ENCODE data around the gene CHD9.

The CHD9 gene

DNA sequence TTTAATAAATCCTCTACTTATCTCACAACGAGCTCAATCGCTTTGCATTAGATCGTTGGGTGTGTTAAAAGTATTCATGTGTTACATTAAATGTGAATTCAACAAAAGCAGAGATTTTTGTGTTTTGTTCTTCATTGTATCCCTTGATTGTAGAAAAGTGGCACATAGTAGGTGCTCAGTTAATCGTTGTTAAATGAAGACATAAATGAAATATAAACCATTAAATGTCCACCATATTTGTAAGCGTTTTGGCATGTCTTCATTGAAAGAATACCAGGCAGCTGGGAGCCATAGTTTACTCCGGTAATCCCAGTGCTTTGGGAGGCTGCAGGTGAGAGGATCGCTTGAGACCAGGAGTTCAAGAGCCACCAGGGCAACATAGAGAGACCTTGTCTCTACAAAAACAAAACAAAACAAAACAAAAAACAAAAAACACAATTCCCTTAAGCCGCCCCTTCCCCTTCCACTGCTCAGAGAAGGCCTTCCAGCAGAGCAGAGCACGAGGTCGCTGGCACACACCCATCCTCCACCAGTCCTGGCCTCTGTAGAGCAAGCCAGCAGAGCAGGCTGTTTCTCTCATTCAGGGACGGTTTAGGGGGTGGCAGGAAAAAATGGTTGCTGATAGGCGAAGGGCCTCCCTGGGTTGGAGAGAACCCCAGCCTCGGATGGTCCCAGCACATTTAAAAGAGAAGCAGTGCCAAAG, 673 bp upstream of the CHD9 start:
- no peak overlapping the region for H2AK5ac ChIP-seq (ENCODE audit: low read depth, low read length)
- H3K4me1 ChIP-seq (ENCODE audit: control insufficient read depth in 2 of 2, insufficient read depth in 1 of 2, low read depth in 1 of 2, low read length in 2 of 2) = peaks cover 8 to 11% of the 10 kb centered on the region in 2 donors
- no peak overlapping the region for H3K14ac ChIP-seq (ENCODE audit: low read length)
- H3K27ac ChIP-seq (replicated peaks; ENCODE audit: low read length) = no peak overlapping the region
- H2AFZ ChIP-seq (ENCODE audit: low read length) = peak overlapping the region; percentile 93
- H4K91ac ChIP-seq (ENCODE audit: low read depth, low read length, poor library complexity) = peak overlapping the region; percentile 22
- no peaks in the 10 kb centered on the region for H3K27me3 ChIP-seq (ENCODE audit: control insufficient read depth in 3 of 3, insufficient read depth in 3 of 3, low read depth in 1 of 3, low read length in 3 of 3)
- no CpG with 5 or more reads among the region's 13 CpGs for WGBS, 2 donors (ENCODE audit: extremely low coverage in 2 of 2, insufficient read length in 2 of 2, insufficient replicate concordance in 1 of 2)
- no peak overlapping the region for H3K23ac ChIP-seq (ENCODE audit: low read depth, low read length, poor library complexity)
- peak overlapping the region; percentile 37 for H3K4me2 ChIP-seq (ENCODE audit: insufficient read depth, low read length, poor library complexity, severe bottlenecking)
- H3K79me1 ChIP-seq (ENCODE audit: low read depth, low read length) = peaks cover 2% of the 10 kb centered on the region
- H3K36me3 ChIP-seq (replicated peaks in 1 of 2; ENCODE audit: control insufficient read depth in 2 of 2, insufficient read depth in 2 of 2, low read length in 2 of 2) = no peaks in the 10 kb centered on the region
- H2BK5ac ChIP-seq (ENCODE audit: low read length) = peak overlapping the region; percentile 61
- H3K18ac ChIP-seq (ENCODE audit: low read length) = peak overlapping the region; percentile 38
- H3K4me3 ChIP-seq (ENCODE audit: low read length in 2 of 2) = peak overlapping the region in 1 of 2 donors; percentile 84
- no peak overlapping the region for H2BK120ac ChIP-seq (ENCODE audit: low read depth, low read length)
- H2BK12ac ChIP-seq (ENCODE audit: low read length) = peak overlapping the region; percentile 65
- peak overlapping the region; percentile 34 for H3K9ac ChIP-seq (ENCODE audit: low read depth, low read length, poor library complexity)
- no peak for DNase-seq (ENCODE audit: low spot score)
- no peak overlapping the region for H3K4ac ChIP-seq (ENCODE audit: low read length)
- no peak overlapping the region for H2BK15ac ChIP-seq (ENCODE audit: low read length)
- peak overlapping the region; percentile 86 for H4K8ac ChIP-seq (ENCODE audit: low read depth, low read length)
- peaks cover 0 to 1% of the 10 kb centered on the region in 2 donors for H3K9me3 ChIP-seq (replicated peaks in 1 of 2; ENCODE audit: control insufficient read depth in 2 of 2, insufficient read depth in 1 of 2, low read depth in 1 of 2, low read length in 2 of 2)

GRCh38 chr16:53055541-53056391, 975 bp downstream of the CHD9 start:
- Histone ChIP-seq H2BK12ac (ENCODE audit: low read length) (no peak overlapping the region), H3K4me1 (ENCODE audit: control insufficient read depth in 2 of 2, insufficient read depth in 1 of 2, low read depth in 1 of 2, low read length in 2 of 2) (peaks cover 8 to 11% of the 10 kb centered on the region in 2 donors), H2BK120ac (ENCODE audit: low read depth, low read length) (no peak overlapping the region), H4K91ac (ENCODE audit: low read depth, low read length, poor library complexity) (no peak overlapping the region), H3K36me3 (replicated peaks in 1 of 2; ENCODE audit: control insufficient read depth in 2 of 2, insufficient read depth in 2 of 2, low read length in 2 of 2) (no peaks in the 10 kb centered on the region), H3K4ac (ENCODE audit: low read length) (no peak overlapping the region), H3K27me3 (ENCODE audit: control insufficient read depth in 3 of 3, insufficient read depth in 3 of 3, low read depth in 1 of 3, low read length in 3 of 3) (no peaks in the 10 kb centered on the region), H3K79me1 (ENCODE audit: low read depth, low read length) (peaks cover 2% of the 10 kb centered on the region), H3K4me3 (ENCODE audit: low read length in 2 of 2) (peak overlapping the region; percentile 41 to 84), H3K9ac (ENCODE audit: low read depth, low read length, poor library complexity) (no peak overlapping the region), H4K8ac (ENCODE audit: low read depth, low read length) (no peak overlapping the region), H3K18ac (ENCODE audit: low read length) (no peak overlapping the region), H3K14ac (ENCODE audit: low read length) (no peak overlapping the region), H2AFZ (ENCODE audit: low read length) (peak overlapping the region; percentile 93), H3K23ac (ENCODE audit: low read depth, low read length, poor library complexity) (no peak overlapping the region), H3K9me3 (replicated peaks in 1 of 2; ENCODE audit: control insufficient read depth in 2 of 2, insufficient read depth in 1 of 2, low read depth in 1 of 2, low read length in 2 of 2) (no peaks in the 10 kb centered on the region), H2BK5ac (ENCODE audit: low read length) (no peak overlapping the region), H3K4me2 (ENCODE audit: insufficient read depth, low read length, poor library complexity, severe bottlenecking) (peak overlapping the region; percentile 93), H2BK15ac (ENCODE audit: low read length) (no peak overlapping the region), H3K27ac (replicated peaks; ENCODE audit: low read length) (peak overlapping the region; percentile 85), H2AK5ac (ENCODE audit: low read depth, low read length) (no peak overlapping the region)
- no CpG with 5 or more reads among the region's 10 CpGs for WGBS, 2 donors (ENCODE audit: extremely low coverage in 2 of 2, insufficient read length in 2 of 2, insufficient replicate concordance in 1 of 2)
- peak; percentile 39 for DNase-seq (ENCODE audit: low spot score)

DNA sequence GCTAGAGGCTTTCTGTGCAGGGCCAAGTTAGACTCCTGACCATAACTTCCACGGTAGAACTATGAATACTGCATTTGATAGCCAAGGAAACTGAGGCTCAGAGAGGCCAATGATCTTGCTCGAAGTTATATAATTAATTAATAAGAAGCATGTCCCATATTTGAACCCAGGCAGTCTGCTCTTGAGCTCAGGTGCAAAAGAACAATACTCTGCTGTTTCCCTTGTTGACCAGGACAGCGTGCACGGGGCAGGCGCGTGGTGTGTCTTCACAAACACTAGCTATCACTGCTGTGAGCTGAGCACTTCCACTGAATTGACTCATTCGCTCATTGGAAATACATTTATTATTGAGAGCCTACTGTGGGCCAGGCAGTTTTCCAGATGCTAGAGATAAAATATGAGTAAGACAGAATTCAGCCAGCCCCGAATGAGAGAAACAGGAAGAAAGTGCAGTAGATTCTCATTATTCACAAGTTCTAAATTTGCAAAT, 1.6 kb downstream of the CHD9 start:
- DNase-seq (ENCODE audit: low spot score) = no peak
- peak overlapping the region; percentile 82 for H2BK12ac ChIP-seq (ENCODE audit: low read length)
- no peak overlapping the region for H2BK120ac ChIP-seq (ENCODE audit: low read depth, low read length)
- no peak overlapping the region for H3K23ac ChIP-seq (ENCODE audit: low read depth, low read length, poor library complexity)
- H4K91ac ChIP-seq (ENCODE audit: low read depth, low read length, poor library complexity) = no peak overlapping the region
- H2BK15ac ChIP-seq (ENCODE audit: low read length) = no peak overlapping the region
- no peak overlapping the region for H2BK5ac ChIP-seq (ENCODE audit: low read length)
- no peak overlapping the region for H2AFZ ChIP-seq (ENCODE audit: low read length)
- H3K14ac ChIP-seq (ENCODE audit: low read length) = no peak overlapping the region
- H3K18ac ChIP-seq (ENCODE audit: low read length) = no peak overlapping the region
- no peaks in the 10 kb centered on the region for H3K36me3 ChIP-seq (replicated peaks in 1 of 2; ENCODE audit: control insufficient read depth in 2 of 2, insufficient read depth in 2 of 2, low read length in 2 of 2)
- H3K9ac ChIP-seq (ENCODE audit: low read depth, low read length, poor library complexity) = no peak overlapping the region
- no peak overlapping the region for H2AK5ac ChIP-seq (ENCODE audit: low read depth, low read length)
- peak overlapping the region in 1 of 2 donors; percentile 84 for H3K4me3 ChIP-seq (ENCODE audit: low read length in 2 of 2)
- H4K8ac ChIP-seq (ENCODE audit: low read depth, low read length) = no peak overlapping the region
- WGBS, 2 donors (ENCODE audit: extremely low coverage in 2 of 2, insufficient read length in 2 of 2, insufficient replicate concordance in 1 of 2) = no CpG with 5 or more reads among the region's 8 CpGs
- peaks cover 2% of the 10 kb centered on the region for H3K79me1 ChIP-seq (ENCODE audit: low read depth, low read length)
- no peak overlapping the region for H3K4ac ChIP-seq (ENCODE audit: low read length)
- no peaks in the 10 kb centered on the region for H3K27me3 ChIP-seq (ENCODE audit: control insufficient read depth in 3 of 3, insufficient read depth in 3 of 3, low read depth in 1 of 3, low read length in 3 of 3)
- H3K4me1 ChIP-seq (ENCODE audit: control insufficient read depth in 2 of 2, insufficient read depth in 1 of 2, low read depth in 1 of 2, low read length in 2 of 2) = peaks cover 8 to 11% of the 10 kb centered on the region in 2 donors
- H3K27ac ChIP-seq (replicated peaks; ENCODE audit: low read length) = no peak overlapping the region
- H3K4me2 ChIP-seq (ENCODE audit: insufficient read depth, low read length, poor library complexity, severe bottlenecking) = no peak overlapping the region
- H3K9me3 ChIP-seq (replicated peaks in 1 of 2; ENCODE audit: control insufficient read depth in 2 of 2, insufficient read depth in 1 of 2, low read depth in 1 of 2, low read length in 2 of 2) = no peaks in the 10 kb centered on the region

- WGBS, 2 donors (ENCODE audit: extremely low coverage in 2 of 2, insufficient read length in 2 of 2, insufficient replicate concordance in 1 of 2) = no CpG with 5 or more reads among the region's 8 CpGs
- H2AK5ac ChIP-seq (ENCODE audit: low read depth, low read length) = no peak overlapping the region
Observed at GRCh38 chr16:53057658-53058057, 2.9 kb downstream of the CHD9 start.

More at GRCh38 chr16:53057658-53058057, 2.9 kb downstream of the CHD9 start:
- Histone ChIP-seq H3K9ac (ENCODE audit: low read depth, low read length, poor library complexity) (no peak overlapping the region), H2BK15ac (ENCODE audit: low read length) (no peak overlapping the region), H3K9me3 (replicated peaks in 1 of 2; ENCODE audit: control insufficient read depth in 2 of 2, insufficient read depth in 1 of 2, low read depth in 1 of 2, low read length in 2 of 2) (no peaks in the 10 kb centered on the region), H2BK120ac (ENCODE audit: low read depth, low read length) (no peak overlapping the region), H3K23ac (ENCODE audit: low read depth, low read length, poor library complexity) (no peak overlapping the region), H4K91ac (ENCODE audit: low read depth, low read length, poor library complexity) (no peak overlapping the region), H3K27me3 (ENCODE audit: control insufficient read depth in 3 of 3, insufficient read depth in 3 of 3, low read depth in 1 of 3, low read length in 3 of 3) (no peaks in the 10 kb centered on the region), H3K14ac (ENCODE audit: low read length) (no peak overlapping the region), H3K4me1 (ENCODE audit: control insufficient read depth in 2 of 2, insufficient read depth in 1 of 2, low read depth in 1 of 2, low read length in 2 of 2) (peaks cover 8 to 15% of the 10 kb centered on the region in 2 donors), H3K79me1 (ENCODE audit: low read depth, low read length) (peaks cover 2% of the 10 kb centered on the region), H2BK5ac (ENCODE audit: low read length) (no peak overlapping the region), H4K8ac (ENCODE audit: low read depth, low read length) (no peak overlapping the region), H3K18ac (ENCODE audit: low read length) (no peak overlapping the region), H2AFZ (ENCODE audit: low read length) (no peak overlapping the region), H2BK12ac (ENCODE audit: low read length) (no peak overlapping the region), H3K4me3 (ENCODE audit: low read length in 2 of 2) (no peak overlapping the region), H3K4ac (ENCODE audit: low read length) (no peak overlapping the region), H3K4me2 (ENCODE audit: insufficient read depth, low read length, poor library complexity, severe bottlenecking) (no peak overlapping the region), H3K36me3 (replicated peaks in 1 of 2; ENCODE audit: control insufficient read depth in 2 of 2, insufficient read depth in 2 of 2, low read length in 2 of 2) (no peaks in the 10 kb centered on the region), H3K27ac (replicated peaks; ENCODE audit: low read length) (no peak overlapping the region)
- DNase-seq (ENCODE audit: low spot score) = no peak

Measured in neuronal stem cell (in vitro differentiated cells).